ENCODE results near the gene ADAMTS18. TPM values are rescaled to one million over a fixed set of nuclear protein-coding genes. Genes with fewer than 3 reads are reported as not detected.
"Not testable (repeated sequence)": the region's sequence is repeated elsewhere in the genome, so short reads cannot be mapped to it uniquely, and the experiment has no call there.

Gene ADAMTS18
- total RNA-seq, 5 donors from 2014 or later (not counting 1 experiment from before 2014, with no cell fraction given), result not detected

GRCh38 chr16:77273815-77274214 is 161.0 kb downstream of the ADAMTS18 start:
- Histone ChIP-seq H3K9me3 (no peaks in the 10 kb centered on the region), H3K27me3 (replicated peaks in 1 of 2; ENCODE audit: control insufficient read depth in 2 of 2, extremely low read depth in 1 of 2, insufficient read depth in 2 of 2, low read length in 1 of 2) (peaks cover 0 to 12% of the 10 kb centered on the region in 2 experiments), H3K4me3 (ENCODE audit: control insufficient read depth in 1 of 2, extremely low read depth in 1 of 2, low read length in 1 of 2) (no peak overlapping the region), H3K4me1 (ENCODE audit: control insufficient read depth in 1 of 2, extremely low read depth in 1 of 2, insufficient read depth in 2 of 2, low read length in 2 of 2) (no peaks in the 10 kb centered on the region), H3K36me3 (ENCODE audit: control insufficient read depth in 2 of 2, extremely low read depth in 1 of 2, insufficient read depth in 1 of 2, low read length in 1 of 2) (no peaks in the 10 kb centered on the region), H3K27ac (ENCODE audit: low read length) (no peak overlapping the region)
- ATAC-seq (replicated peaks in 1 of 4) (no peak), DNase-seq (peak in 1 of 35 experiments; percentile 5)
- Mint-ChIP-seq H3K27ac (no peak overlapping the region), H3K4me1 (no peaks in the 10 kb centered on the region), H3K36me3 (no peaks in the 10 kb centered on the region), H3K4me3 (no peak overlapping the region), H3K9me3 (no peaks in the 10 kb centered on the region), H3K27me3 (peaks cover 11 to 14% of the 10 kb centered on the region in 2 donors)
- ChIA-PET CTCF (no interaction called here), POLR2A (no interaction called here)
- 36% methylated on average over 2 of the region's 3 CpGs for WGBS (ENCODE audit: insufficient coverage)

- Histone ChIP-seq H3K36me3 (ENCODE audit: control insufficient read depth in 2 of 2, extremely low read depth in 1 of 2, insufficient read depth in 1 of 2, low read length in 1 of 2) (no peaks in the 10 kb centered on the region), H3K27ac (ENCODE audit: low read length) (no peak overlapping the region), H3K27me3 (replicated peaks in 1 of 2; ENCODE audit: control insufficient read depth in 2 of 2, extremely low read depth in 1 of 2, insufficient read depth in 2 of 2, low read length in 1 of 2) (peaks cover 0 to 13% of the 10 kb centered on the region in 2 experiments), H3K4me1 (ENCODE audit: control insufficient read depth in 1 of 2, extremely low read depth in 1 of 2, insufficient read depth in 2 of 2, low read length in 2 of 2) (no peaks in the 10 kb centered on the region), H3K9me3 (no peaks in the 10 kb centered on the region), H3K4me3 (ENCODE audit: control insufficient read depth in 1 of 2, extremely low read depth in 1 of 2, low read length in 1 of 2) (no peak overlapping the region)
- ChIA-PET CTCF (no interaction called here), POLR2A (no interaction called here)
- Mint-ChIP-seq H3K36me3 (no peaks in the 10 kb centered on the region), H3K27me3 (peaks cover 23 to 24% of the 10 kb centered on the region in 2 donors), H3K4me3 (no peak overlapping the region), H3K4me1 (no peaks in the 10 kb centered on the region), H3K9me3 (no peaks in the 10 kb centered on the region), H3K27ac (no peak overlapping the region)
- no peak for DNase-seq
- WGBS (ENCODE audit: insufficient coverage), result no CpG with 5 or more reads among the region's 8 CpGs
- ATAC-seq (replicated peaks in 1 of 4), result no peak
Measured at GRCh38 chr16:77271532-77272426, 163.1 kb downstream of the ADAMTS18 start.

DNA sequence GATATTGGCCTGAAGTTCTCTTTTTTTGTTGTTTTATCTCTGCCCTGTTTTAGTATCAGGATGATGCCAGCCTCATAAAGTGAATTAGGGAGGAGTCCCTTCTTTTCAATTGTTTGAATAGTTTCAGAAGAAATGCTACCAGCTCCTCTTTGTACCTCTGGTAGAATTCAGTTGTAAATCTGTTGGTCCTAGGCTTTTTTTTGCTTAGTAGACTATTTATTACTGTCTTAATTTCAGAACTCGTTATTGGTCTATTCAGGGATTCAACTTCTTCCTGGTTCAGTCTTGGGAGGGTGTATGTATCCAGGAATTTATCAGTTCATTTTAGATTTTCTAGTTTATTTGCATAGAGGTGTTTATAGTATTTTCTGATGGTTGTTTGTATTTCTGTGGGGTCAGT is 168.6 kb downstream of the ADAMTS18 start:
- H3K9me3 Mint-ChIP-seq; H3K36me3 ChIP-seq (ENCODE audit: control insufficient read depth in 2 of 2, extremely low read depth in 1 of 2, insufficient read depth in 1 of 2, low read length in 1 of 2); H3K9me3 ChIP-seq; H3K4me3 Mint-ChIP-seq; H3K36me3 Mint-ChIP-seq; H3K4me3 ChIP-seq (ENCODE audit: control insufficient read depth in 1 of 2, extremely low read depth in 1 of 2, low read length in 1 of 2); H3K27ac ChIP-seq (ENCODE audit: low read length); H3K4me1 Mint-ChIP-seq; H3K27ac Mint-ChIP-seq; ATAC-seq (replicated peaks in 1 of 4); DNase-seq; H3K4me1 ChIP-seq (ENCODE audit: control insufficient read depth in 1 of 2, extremely low read depth in 1 of 2, insufficient read depth in 2 of 2, low read length in 2 of 2); POLR2A ChIA-PET: not testable (repeated sequence)
- H3K27me3 ChIP-seq (replicated peaks in 1 of 2; ENCODE audit: control insufficient read depth in 2 of 2, extremely low read depth in 1 of 2, insufficient read depth in 2 of 2, low read length in 1 of 2), result peaks cover 0 to 13% of the 10 kb centered on the region in 2 experiments
- CTCF ChIA-PET, result interaction anchor here in 1 of 2 donors (0.6 kb wide), 2 partner anchors 28 to 53 kb away, joined by 6 to 7 read pairs; no protein-coding TSS in a partner anchor
- 43% methylated on average over 1 of the region's 1 CpG for WGBS (ENCODE audit: insufficient coverage)
- peaks cover 24 to 30% of the 10 kb centered on the region in 2 donors for H3K27me3 Mint-ChIP-seq

DNA sequence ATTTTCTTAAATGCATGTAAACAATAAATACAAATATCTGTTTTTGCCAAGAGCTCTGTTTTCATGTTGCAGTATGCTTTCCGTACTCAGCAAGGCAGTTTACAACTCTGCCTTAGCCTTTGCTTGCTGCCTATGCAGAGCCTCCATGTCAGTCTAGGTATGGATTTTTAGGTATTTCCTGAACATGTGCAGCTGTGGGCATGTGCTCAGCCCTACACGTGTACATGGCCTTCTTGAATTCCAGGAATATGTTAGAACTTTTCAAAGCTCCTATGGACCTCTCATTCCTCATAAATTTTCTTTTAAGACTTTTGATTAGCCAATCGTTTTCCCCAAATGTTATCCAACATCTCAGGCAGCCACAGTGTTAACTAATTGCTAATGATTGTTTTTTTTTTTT is 171.9 kb downstream of the ADAMTS18 start:
- H3K4me1 Mint-ChIP-seq, result no peaks in the 10 kb centered on the region
- no peaks in the 10 kb centered on the region for H3K9me3 Mint-ChIP-seq
- WGBS (ENCODE audit: insufficient coverage), result no CpG with 5 or more reads among the region's 3 CpGs
- no peaks in the 10 kb centered on the region for H3K27me3 ChIP-seq (replicated peaks in 1 of 2; ENCODE audit: control insufficient read depth in 2 of 2, extremely low read depth in 1 of 2, insufficient read depth in 2 of 2, low read length in 1 of 2)
- H3K4me1 ChIP-seq (ENCODE audit: control insufficient read depth in 1 of 2, extremely low read depth in 1 of 2, insufficient read depth in 2 of 2, low read length in 2 of 2), result no peaks in the 10 kb centered on the region
- H3K9me3 ChIP-seq, result no peaks in the 10 kb centered on the region
- no peaks in the 10 kb centered on the region for H3K36me3 ChIP-seq (ENCODE audit: control insufficient read depth in 2 of 2, extremely low read depth in 1 of 2, insufficient read depth in 1 of 2, low read length in 1 of 2)
- peaks cover 25% of the 10 kb centered on the region in 2 donors for H3K27me3 Mint-ChIP-seq
- DNase-seq (no peak), ATAC-seq (replicated peaks in 1 of 4) (no peak)
- ChIA-PET POLR2A (no interaction called here), CTCF (no interaction called here)
- H3K4me3 Mint-ChIP-seq, result no peak overlapping the region
- no peaks in the 10 kb centered on the region for H3K36me3 Mint-ChIP-seq
- H3K27ac ChIP-seq (ENCODE audit: low read length), result no peak overlapping the region
- no peak overlapping the region for H3K4me3 ChIP-seq (ENCODE audit: control insufficient read depth in 1 of 2, extremely low read depth in 1 of 2, low read length in 1 of 2)
- H3K27ac Mint-ChIP-seq, result no peak overlapping the region

DNA sequence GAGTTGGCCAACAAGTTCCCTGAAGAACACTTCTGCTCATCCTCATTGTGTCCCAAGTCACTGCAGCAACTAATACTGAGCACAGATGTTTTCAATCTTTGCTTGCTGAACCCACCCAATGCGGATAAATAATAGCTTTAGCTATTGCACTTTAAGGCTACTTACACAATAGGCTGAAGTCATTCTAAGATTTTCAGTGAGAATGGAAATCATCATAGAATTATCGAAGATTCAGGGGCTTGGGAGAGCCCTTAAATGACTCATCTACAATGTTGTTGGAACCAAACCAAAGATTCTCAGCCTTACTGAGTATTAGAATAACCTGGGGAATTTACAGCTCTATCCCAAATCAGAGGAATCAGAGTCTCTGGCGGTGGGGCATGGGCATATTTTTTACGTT is 184.4 kb downstream of the ADAMTS18 start:
- no peaks in the 10 kb centered on the region for H3K9me3 ChIP-seq
- Mint-ChIP-seq H3K27ac (no peak overlapping the region), H3K27me3 (peaks cover 4 to 8% of the 10 kb centered on the region in 2 donors), H3K4me3 (no peak overlapping the region), H3K9me3 (no peaks in the 10 kb centered on the region), H3K36me3 (no peaks in the 10 kb centered on the region), H3K4me1 (no peaks in the 10 kb centered on the region)
- ChIA-PET CTCF (no interaction called here), POLR2A (interaction anchor here in 1 of 2 donors (0.7 kb wide), 1 partner anchor 454 kb away, joined by 4 read pairs; no protein-coding TSS in a partner anchor)
- ATAC-seq (replicated peaks in 1 of 4), result no peak
- no peaks in the 10 kb centered on the region for H3K27me3 ChIP-seq (replicated peaks in 1 of 2; ENCODE audit: control insufficient read depth in 2 of 2, extremely low read depth in 1 of 2, insufficient read depth in 2 of 2, low read length in 1 of 2)
- H3K4me3 ChIP-seq (ENCODE audit: control insufficient read depth in 1 of 2, extremely low read depth in 1 of 2, low read length in 1 of 2), result no peak overlapping the region
- no peak for DNase-seq
- no peak overlapping the region for H3K27ac ChIP-seq (ENCODE audit: low read length)
- no peaks in the 10 kb centered on the region for H3K36me3 ChIP-seq (ENCODE audit: control insufficient read depth in 2 of 2, extremely low read depth in 1 of 2, insufficient read depth in 1 of 2, low read length in 1 of 2)
- no peaks in the 10 kb centered on the region for H3K4me1 ChIP-seq (ENCODE audit: control insufficient read depth in 1 of 2, extremely low read depth in 1 of 2, insufficient read depth in 2 of 2, low read length in 2 of 2)
- no CpG with 5 or more reads among the region's 4 CpGs for WGBS (ENCODE audit: insufficient coverage)

- no peaks in the 10 kb centered on the region for H3K4me1 Mint-ChIP-seq
- H3K27ac Mint-ChIP-seq, result no peak overlapping the region
- H3K4me3 Mint-ChIP-seq, result no peak overlapping the region
- Histone ChIP-seq H3K27me3 (replicated peaks in 1 of 2; ENCODE audit: control insufficient read depth in 2 of 2, extremely low read depth in 1 of 2, insufficient read depth in 2 of 2, low read length in 1 of 2) (no peaks in the 10 kb centered on the region), H3K9me3 (no peaks in the 10 kb centered on the region), H3K36me3 (ENCODE audit: control insufficient read depth in 2 of 2, extremely low read depth in 1 of 2, insufficient read depth in 1 of 2, low read length in 1 of 2) (no peaks in the 10 kb centered on the region), H3K27ac (ENCODE audit: low read length) (no peak overlapping the region), H3K4me3 (ENCODE audit: control insufficient read depth in 1 of 2, extremely low read depth in 1 of 2, low read length in 1 of 2) (no peak overlapping the region), H3K4me1 (ENCODE audit: control insufficient read depth in 1 of 2, extremely low read depth in 1 of 2, insufficient read depth in 2 of 2, low read length in 2 of 2) (no peaks in the 10 kb centered on the region)
- no peaks in the 10 kb centered on the region for H3K9me3 Mint-ChIP-seq
- 100% methylated on average over 1 of the region's 2 CpGs for WGBS (ENCODE audit: insufficient coverage)
- no peak for DNase-seq
- ChIA-PET CTCF (no interaction called here), POLR2A (no interaction called here)
- no peaks in the 10 kb centered on the region for H3K27me3 Mint-ChIP-seq
- no peak for ATAC-seq (replicated peaks in 1 of 4)
- H3K36me3 Mint-ChIP-seq, result no peaks in the 10 kb centered on the region
Measured at GRCh38 chr16:77246150-77246549, 188.7 kb downstream of the ADAMTS18 start.

Measured in T-cell (primary cell).